Keratinocyte (primary cell): ENCODE data around the gene ST8SIA1. TPM values are rescaled to one million over a fixed set of nuclear protein-coding genes. Genes with fewer than 3 reads are reported as not detected.

Experiments
- DNase-seq: peaks from one replicate; pipeline ENCODE4 v3.0.0-alpha.2; 2011; ENCODE audit warnings: low read depth, missing footprints, low spot score
- FAIRE-seq: peaks from 2 replicates; lab custom pipeline; 2011; peaks lifted over from hg19 to GRCh38; lab: Jason Lieb, UNC
- H2AFZ ChIP-seq: 2 replicates; pipeline ENCODE4 v1.6.0; 2012; ENCODE audit warnings: low read length, control low read depth, inconsistent platforms; ENCODE audit not compliant: control insufficient read depth
- H3K27ac ChIP-seq: 2 replicates; pipeline ENCODE4 v1.5.1; 2011; ENCODE audit warnings: low read length; ENCODE audit not compliant: control insufficient read depth, insufficient read depth
- H3K27me3 ChIP-seq: 3 replicates; pipeline ENCODE4 v1.6.0; 2011; ENCODE audit warnings: low read length; ENCODE audit not compliant: control insufficient read depth, insufficient read depth; ENCODE audit errors: extremely low read depth
- H3K36me3 ChIP-seq, 2 experiments: 2 replicates in 1 of 2; 3 replicates in 1 of 2; pipeline ENCODE4 v1.5.1; 2011; ENCODE audit warnings: low read length in 2 of 2, mild to moderate bottlenecking in 1 of 2; ENCODE audit not compliant: control insufficient read depth in 2 of 2, insufficient read depth in 2 of 2; ENCODE audit errors: extremely low read depth in 1 of 2
- H3K4me1 ChIP-seq: 3 replicates; pipeline ENCODE4 v1.5.1; 2011; ENCODE audit warnings: low read length; ENCODE audit not compliant: control insufficient read depth, insufficient read depth; ENCODE audit errors: extremely low read depth
- H3K4me2 ChIP-seq: 3 replicates; pipeline ENCODE4 v1.6.0; 2011; ENCODE audit warnings: low read depth, low read length; ENCODE audit not compliant: control insufficient read depth, insufficient read depth; ENCODE audit errors: extremely low read depth
- H3K4me3 ChIP-seq, 3 experiments: fragments of 200-600 bp in 1 of 3; sonication (generic) in 1 of 3; 2 replicates in 2 of 3; 3 replicates in 1 of 3; pipeline ENCODE4 v1.5.1; 2011 to 2016; ENCODE audit warnings: low read length in 3 of 3, mild to moderate bottlenecking in 3 of 3, control low read depth in 2 of 3, inconsistent platforms in 1 of 3, low read depth in 1 of 3, mixed read lengths in 1 of 3, mixed run types in 1 of 3, moderate library complexity in 1 of 3; ENCODE audit not compliant: control insufficient read depth in 2 of 3, insufficient read depth in 2 of 3; ENCODE audit errors: extremely low read depth in 1 of 3
- H3K79me2 ChIP-seq: 2 replicates; pipeline ENCODE4 v1.6.0; 2012; ENCODE audit warnings: low read length; ENCODE audit not compliant: control insufficient read depth, insufficient read depth
- H3K9ac ChIP-seq: 3 replicates; pipeline ENCODE4 v1.6.0; 2011; ENCODE audit warnings: low read length; ENCODE audit not compliant: control insufficient read depth, insufficient read depth; ENCODE audit errors: extremely low read depth
- H3K9me1 ChIP-seq: 3 replicates; pipeline ENCODE4 v1.6.0; 2011; ENCODE audit warnings: low read length; ENCODE audit not compliant: control insufficient read depth, insufficient read depth; ENCODE audit errors: extremely low read depth
- H3K9me3 ChIP-seq: 2 replicates; pipeline ENCODE4 v1.5.1; 2012; ENCODE audit warnings: low read depth, low read length; ENCODE audit not compliant: control insufficient read depth
- H4K20me1 ChIP-seq: 3 replicates; pipeline ENCODE4 v1.6.0; 2011; ENCODE audit warnings: low read length; ENCODE audit not compliant: control insufficient read depth, insufficient read depth; ENCODE audit errors: extremely low read depth
- EZH2 ChIP-seq: IDR thresholded peaks from one replicate; pipeline ENCODE4 v1.6.1; 2012; ENCODE audit warnings: inconsistent platforms, mild to moderate bottlenecking, low read length, moderate library complexity
- dilution Hi-C: fragments of 300-500 bp; cut with MboI; formaldehyde crosslinking; loops from one replicate; pipeline ENCODE4 v1.7.0; 2020; ENCODE audit warnings: low sequenced_read_pairs; ENCODE audit not compliant: extremely low pct_ligation_motif_present
- polyA plus RNA-seq, 5 experiments: library from polyadenylated mRNA; depleted of rRNA in 3 of 5; stranded (reverse) in 3 of 5; stranded (forward) in 1 of 5; unstranded in 1 of 5; fragments of >200 nt; gene quantifications; 1 replicate in 1 of 5; 2 replicates in 3 of 5; 3 replicates in 1 of 5; pipeline versions ENCODE4 v1.2.1 to v1.2.3, GENCODE V29; 2011 to 2012; ENCODE audit warnings: missing spikeins in 2 of 5, low read depth in 1 of 5, low replicate concordance in 1 of 5
- TF ChIP-seq, protein P1 (sequence below), 3 experiments: IDR thresholded peaks in 1 of 3; conservative IDR thresholded peaks in 1 of 3; optimal IDR thresholded peaks in 1 of 3; 2 replicates in 2 of 3; 3 replicates in 1 of 3; pipeline versions ENCODE3 to v1.5.1; 2011; ENCODE audit warnings: low read length in 3 of 3, mild to moderate bottlenecking in 3 of 3, moderate library complexity in 2 of 3, control low read depth in 1 of 3, inconsistent platforms in 1 of 3; ENCODE audit not compliant: insufficient read depth in 2 of 3; ENCODE audit errors: extremely low read depth in 1 of 3

ST8SIA1 gene
- polyA plus RNA-seq, 1 donor (not counting 4 experiments of a cell fraction or from before 2014, with no cell fraction given) = 0.50 TPM

DNA sequence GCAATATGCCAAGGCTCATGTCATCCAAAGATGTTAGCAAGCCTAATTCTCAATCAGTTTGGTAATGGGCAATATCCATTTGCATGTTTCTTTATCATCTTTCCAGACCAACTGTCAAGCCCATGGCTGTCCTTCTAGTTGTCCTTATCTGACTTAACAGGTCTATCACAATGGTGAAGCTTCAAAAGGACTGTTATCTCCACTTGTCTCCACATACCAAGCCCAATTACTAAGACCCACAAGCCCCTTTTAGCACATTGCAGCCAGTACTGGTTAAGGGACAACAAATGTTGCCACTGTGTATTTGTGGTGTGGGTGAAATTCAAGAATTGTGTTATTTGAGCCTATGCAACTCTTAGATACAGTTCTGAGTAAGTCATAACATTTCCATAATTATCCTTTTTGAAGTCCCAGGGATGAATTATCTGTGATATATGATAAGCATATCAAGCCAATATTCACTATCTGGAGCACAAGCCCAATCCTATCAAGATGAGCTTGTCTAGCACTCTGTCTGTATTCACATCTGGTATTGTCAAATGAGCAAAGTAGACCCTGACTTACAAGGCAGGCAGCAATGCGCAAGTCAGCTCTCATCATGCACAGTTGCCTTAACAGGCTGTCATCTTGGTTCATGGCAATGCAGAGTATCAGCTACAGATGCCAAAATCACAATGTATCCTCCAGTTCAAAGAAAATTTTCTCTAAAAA is 19.3 kb upstream of the ST8SIA1 start:
- H3K9ac ChIP-seq = no peak overlapping the region
- H3K4me3 ChIP-seq = no peak overlapping the region
- H4K20me1 ChIP-seq = no peaks in the 10 kb centered on the region
- no peaks in the 10 kb centered on the region for H3K36me3 ChIP-seq
- no peak overlapping the region for H2AFZ ChIP-seq
- FAIRE-seq (no peak), DNase-seq (no peak)
- no peaks in the 10 kb centered on the region for H3K79me2 ChIP-seq
- no peaks in the 10 kb centered on the region for H3K27me3 ChIP-seq
- TF ChIP-seq, protein P1, sequence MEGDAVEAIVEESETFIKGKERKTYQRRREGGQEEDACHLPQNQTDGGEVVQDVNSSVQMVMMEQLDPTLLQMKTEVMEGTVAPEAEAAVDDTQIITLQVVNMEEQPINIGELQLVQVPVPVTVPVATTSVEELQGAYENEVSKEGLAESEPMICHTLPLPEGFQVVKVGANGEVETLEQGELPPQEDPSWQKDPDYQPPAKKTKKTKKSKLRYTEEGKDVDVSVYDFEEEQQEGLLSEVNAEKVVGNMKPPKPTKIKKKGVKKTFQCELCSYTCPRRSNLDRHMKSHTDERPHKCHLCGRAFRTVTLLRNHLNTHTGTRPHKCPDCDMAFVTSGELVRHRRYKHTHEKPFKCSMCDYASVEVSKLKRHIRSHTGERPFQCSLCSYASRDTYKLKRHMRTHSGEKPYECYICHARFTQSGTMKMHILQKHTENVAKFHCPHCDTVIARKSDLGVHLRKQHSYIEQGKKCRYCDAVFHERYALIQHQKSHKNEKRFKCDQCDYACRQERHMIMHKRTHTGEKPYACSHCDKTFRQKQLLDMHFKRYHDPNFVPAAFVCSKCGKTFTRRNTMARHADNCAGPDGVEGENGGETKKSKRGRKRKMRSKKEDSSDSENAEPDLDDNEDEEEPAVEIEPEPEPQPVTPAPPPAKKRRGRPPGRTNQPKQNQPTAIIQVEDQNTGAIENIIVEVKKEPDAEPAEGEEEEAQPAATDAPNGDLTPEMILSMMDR (optimal IDR thresholded peaks at IDR 0.05 in 1 of 3, IDR thresholded peaks at IDR 0.05 in 1 of 3, conservative IDR thresholded peaks at IDR 0.05 in 1 of 3; ENCODE audit: extremely low read depth in 1 of 3, insufficient read depth in 2 of 3, low read length in 3 of 3) = no peak
- TF ChIP-seq EZH2 = no peak
- no peaks in the 10 kb centered on the region for H3K9me3 ChIP-seq
- H3K4me2 ChIP-seq = no peak overlapping the region
- dilution Hi-C loops = no loop called here
- no peak overlapping the region for H3K27ac ChIP-seq
- peaks cover 7% of the 10 kb centered on the region for H3K4me1 ChIP-seq
- no peaks in the 10 kb centered on the region for H3K9me1 ChIP-seq

DNA sequence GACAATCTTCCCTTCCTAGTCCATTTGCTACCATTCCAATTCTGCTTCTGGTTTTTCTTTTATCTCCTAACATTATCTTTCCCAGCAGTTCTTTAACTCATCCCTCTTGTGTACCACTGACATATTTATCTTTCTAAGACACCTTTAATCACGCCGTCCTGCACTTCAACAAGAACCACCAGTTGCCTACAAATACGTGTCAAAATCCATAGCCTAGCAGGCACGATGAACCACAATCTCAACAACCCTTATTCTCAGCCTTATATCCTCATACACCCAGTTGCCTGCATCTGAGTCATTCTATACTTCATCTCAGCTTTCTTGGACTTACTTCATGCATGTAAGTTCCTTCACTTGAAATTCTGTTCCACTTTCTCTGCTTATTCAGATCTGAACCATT is 16.4 kb upstream of the ST8SIA1 start:
- H3K4me1 ChIP-seq = peaks cover 7% of the 10 kb centered on the region
- H3K9me3 ChIP-seq = no peaks in the 10 kb centered on the region
- TF ChIP-seq, protein P1 (optimal IDR thresholded peaks at IDR 0.05 in 1 of 3, IDR thresholded peaks at IDR 0.05 in 1 of 3, conservative IDR thresholded peaks at IDR 0.05 in 1 of 3; ENCODE audit: extremely low read depth in 1 of 3, insufficient read depth in 2 of 3, low read length in 3 of 3) = no peak
- TF ChIP-seq EZH2 = no peak
- H3K79me2 ChIP-seq = no peaks in the 10 kb centered on the region
- no peaks in the 10 kb centered on the region for H3K36me3 ChIP-seq
- H3K9ac ChIP-seq = no peak overlapping the region
- H4K20me1 ChIP-seq = no peaks in the 10 kb centered on the region
- DNase-seq = no peak
- H3K9me1 ChIP-seq = no peaks in the 10 kb centered on the region
- no peak overlapping the region for H3K27ac ChIP-seq
- no peak overlapping the region for H3K4me2 ChIP-seq
- no peak overlapping the region for H2AFZ ChIP-seq
- no peaks in the 10 kb centered on the region for H3K27me3 ChIP-seq
- FAIRE-seq = no peak
- dilution Hi-C loops = no loop called here
- no peak overlapping the region for H3K4me3 ChIP-seq
